H1 (cell line): ENCODE data around the gene LRRC23. TPM values are rescaled to one million over a fixed set of nuclear protein-coding genes. Genes with fewer than 3 reads are reported as not detected.

Experiments used
- CHD7 ChIP-seq: fragments of 300-600 bp; sonication (generic); IDR thresholded peaks from 2 replicates; pipeline ENCODE4 v1.7.1; 2012; ENCODE audit warnings: low read length, moderate library complexity, mild to moderate bottlenecking, inconsistent platforms; ENCODE audit not compliant: insufficient replicate concordance
- MAFK ChIP-seq: IDR thresholded peaks from 2 replicates; pipeline ENCODE4 v1.6.1; 2012; ENCODE audit warnings: low read depth, mild to moderate bottlenecking, improper control_type of control experiment, low read length
- POU5F1 ChIP-seq: IDR thresholded peaks from 2 replicates; pipeline ENCODE4 v1.6.1; 2011; ENCODE audit warnings: low read depth, mild to moderate bottlenecking, low read length, moderate library complexity
- TAF7 ChIP-seq: optimal IDR thresholded peaks from 2 replicates; pipeline ENCODE3; 2011; ENCODE audit warnings: low read depth, mild to moderate bottlenecking, inconsistent platforms, low read length, moderate library complexity, borderline replicate concordance
- TBP ChIP-seq: IDR thresholded peaks from 2 replicates; pipeline ENCODE4 v1.6.1; 2011; ENCODE audit warnings: low read depth, low read length, improper control_type of control experiment
- polyA plus RNA-seq, 7 experiments: library from polyadenylated mRNA; depleted of rRNA in 3 of 7; stranded (reverse) in 5 of 7; unstranded in 2 of 7; fragments of >200 nt in 5 of 7; fragments of 200-250 nt in 2 of 7; gene quantifications; 1 replicate in 5 of 7; 2 replicates in 1 of 7; 4 replicates in 1 of 7; pipeline versions ENCODE4 v1.2.1 to v1.2.3, GENCODE V29; 2011 to 2013; ENCODE audit warnings: missing spikeins in 2 of 7, mixed read lengths in 2 of 7
- total RNA-seq: library from RNA; stranded (reverse); fragmentation: NEBNext Ultra II Directional; extraction: Animal tissue kit (Norgen Biotek cat#: 25700); gene quantifications from 2 replicates; pipeline ENCODE4 v1.2.1, GENCODE V29; 2021

The LRRC23 gene
- total and polyA plus RNA-seq, 2 of the 8 experiments (the other 6 are each of a cell fraction or from before 2014, with no cell fraction given), result 2.5 to 3.6 TPM

GRCh38 chr12:6903722-6904121, 900 bp upstream of the LRRC23 start (continued):
- TF ChIP-seq CHD7, result no peak
- no peak for TF ChIP-seq MAFK
- no peak for TF ChIP-seq TAF7
- TF ChIP-seq POU5F1, result no peak
- TF ChIP-seq TBP, result no peak
